CD4-positive, alpha-beta T cell treated with Interferon alpha-2 for 1 hour (primary cell): ENCODE measurements around the gene THSD1.
"Not testable (repeated sequence)": the region's sequence is repeated elsewhere in the genome, so short reads cannot be mapped to it uniquely, and the experiment has no call there.

ENCODE experiments used
- DNase-seq, 2 donors: peaks; one replicate each; pipeline ENCODE4 v3.0.0-alpha.2; 2020 to 2022

The THSD1 gene

DNA sequence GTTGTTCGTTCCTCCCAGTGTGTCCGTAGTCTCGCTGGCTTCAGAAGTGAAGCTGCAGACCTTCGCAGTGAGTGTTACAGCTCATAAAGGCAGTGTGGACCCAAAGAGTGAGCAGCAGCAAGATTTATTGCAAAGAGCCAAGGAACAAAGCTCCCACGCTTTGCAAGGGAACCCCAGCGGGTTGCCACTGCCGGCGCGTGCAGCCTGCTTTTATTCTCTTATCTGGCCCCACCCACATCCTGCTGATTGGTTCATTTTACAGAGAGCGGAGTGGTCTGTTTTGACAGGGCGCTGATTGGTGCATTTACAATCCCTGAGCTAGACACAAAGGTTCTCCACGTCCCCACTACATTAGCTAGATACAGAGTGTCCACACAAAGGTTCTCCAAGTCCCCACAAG is 1.5 kb upstream of the THSD1 start:
- not testable (repeated sequence) for DNase-seq

DNA sequence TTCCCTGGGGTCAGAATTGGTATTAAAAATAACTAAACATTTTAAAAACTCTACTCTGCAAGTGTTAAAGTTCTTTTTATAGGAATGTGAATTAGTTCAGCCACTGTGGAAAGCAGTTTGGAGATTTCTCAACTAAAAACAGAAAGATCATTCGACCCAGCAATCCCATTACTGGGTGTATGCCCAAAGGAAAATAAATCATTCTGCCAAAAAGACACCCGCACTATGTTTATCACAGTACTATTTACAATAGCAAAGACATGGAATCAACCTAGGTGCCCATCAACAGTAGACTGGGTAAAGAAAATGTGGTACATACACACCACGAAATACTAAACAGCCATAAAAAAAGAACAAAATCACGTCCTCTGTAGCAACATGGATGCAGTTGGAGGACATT is 657 bp upstream of the THSD1 start:
- DNase-seq: no peak

DNA sequence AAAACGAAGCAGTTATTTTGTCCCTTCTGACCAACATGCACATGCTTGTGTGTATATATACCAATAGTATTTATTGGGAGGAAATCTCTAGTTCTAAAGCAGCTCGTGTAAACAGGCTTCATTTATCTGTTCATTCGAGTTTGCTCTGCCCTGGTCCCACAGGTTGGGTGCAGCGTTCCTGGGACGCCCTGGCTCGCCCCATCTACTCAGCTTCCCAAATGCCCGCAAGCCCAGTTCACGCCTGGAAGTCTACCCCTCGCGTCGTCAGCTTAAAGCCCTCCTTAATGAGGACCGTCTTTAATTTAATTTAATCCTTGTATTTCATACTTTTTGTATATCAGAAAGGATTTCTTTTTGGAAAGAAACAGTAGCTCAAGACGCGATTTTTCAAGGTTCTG is 604 bp downstream of the THSD1 start:
- peak in 1 of 2 donors; percentile 2 for DNase-seq

DNA sequence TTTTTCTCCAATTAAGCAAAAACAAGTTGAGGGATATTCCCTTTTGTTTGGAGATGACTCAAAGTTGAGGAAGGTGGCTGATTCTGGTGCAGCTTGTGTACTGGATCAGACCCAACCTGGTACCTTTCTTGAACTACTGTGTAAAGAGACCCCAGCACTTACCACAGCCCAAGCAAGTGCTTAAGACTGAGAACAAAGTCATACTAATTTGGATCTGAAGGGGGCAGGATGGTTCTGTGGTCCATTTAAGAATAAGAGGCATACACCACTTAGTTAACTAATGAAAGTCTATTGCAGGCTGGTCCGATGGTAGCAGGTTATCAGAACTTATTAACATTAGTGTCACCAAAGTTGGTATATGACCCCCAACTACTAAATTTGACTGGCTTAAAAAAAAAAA is 6.3 kb downstream of the THSD1 start:
- peak in 1 of 2 donors; percentile 12 for DNase-seq

DNA sequence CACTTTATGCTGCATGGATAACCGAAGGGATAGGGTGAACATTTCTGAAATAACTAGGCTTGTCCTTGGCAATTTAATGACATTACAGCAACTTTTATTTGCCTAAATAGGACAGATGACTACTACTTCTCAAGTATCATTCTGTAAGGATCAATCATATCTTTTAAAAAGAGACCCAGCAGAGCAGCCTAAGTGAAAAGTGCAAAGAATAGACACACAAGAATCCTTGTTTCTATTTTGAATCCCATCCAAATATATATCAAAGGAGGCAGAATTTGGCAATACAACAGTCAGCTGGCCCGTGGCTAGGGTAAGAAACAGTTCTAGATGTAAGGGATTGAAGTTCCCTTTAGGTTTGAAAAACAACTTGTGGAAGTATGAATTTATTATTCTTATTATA is 6.9 kb downstream of the THSD1 start:
- no peak for DNase-seq

DNA sequence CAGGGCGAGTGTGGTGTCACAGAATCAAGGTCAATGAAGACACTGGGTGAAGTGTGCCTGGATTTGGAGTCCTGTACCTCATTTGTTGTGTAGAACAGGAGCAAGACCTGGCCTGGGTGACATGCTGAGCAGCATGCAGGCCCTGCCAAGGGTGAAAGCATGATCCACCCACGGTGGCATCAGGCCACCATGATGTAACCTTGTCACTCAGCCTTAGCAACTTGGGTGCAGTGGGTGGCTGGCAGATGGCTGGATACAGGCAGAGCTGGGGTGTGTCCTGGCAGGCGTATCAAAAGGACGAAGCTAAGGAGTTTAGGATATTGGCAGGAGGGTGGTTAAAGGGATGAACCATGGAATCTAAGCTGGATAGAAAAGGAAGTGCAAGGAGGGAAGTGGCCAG is 10.3 kb downstream of the THSD1 start:
- no peak for DNase-seq

DNA sequence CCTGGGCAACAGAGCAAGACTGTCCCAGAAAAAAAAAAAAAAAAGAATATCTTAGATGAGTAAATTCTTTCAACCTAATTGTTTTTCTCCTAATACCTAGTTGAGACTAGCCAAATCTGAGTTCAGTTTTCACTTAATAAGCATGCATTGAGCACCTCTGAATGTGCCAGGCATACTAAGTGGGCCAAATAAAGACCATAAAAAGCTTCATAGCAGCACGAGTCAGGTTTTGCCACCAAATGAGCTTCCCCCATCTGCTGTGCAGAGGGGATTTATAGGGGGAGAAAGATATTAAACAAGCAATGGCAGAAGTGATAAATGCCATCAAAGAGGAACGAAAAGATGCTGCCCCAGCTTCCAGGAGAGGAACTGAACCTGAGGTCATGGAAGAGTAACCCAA is 11.4 kb downstream of the THSD1 start:
- no peak for DNase-seq

DNA sequence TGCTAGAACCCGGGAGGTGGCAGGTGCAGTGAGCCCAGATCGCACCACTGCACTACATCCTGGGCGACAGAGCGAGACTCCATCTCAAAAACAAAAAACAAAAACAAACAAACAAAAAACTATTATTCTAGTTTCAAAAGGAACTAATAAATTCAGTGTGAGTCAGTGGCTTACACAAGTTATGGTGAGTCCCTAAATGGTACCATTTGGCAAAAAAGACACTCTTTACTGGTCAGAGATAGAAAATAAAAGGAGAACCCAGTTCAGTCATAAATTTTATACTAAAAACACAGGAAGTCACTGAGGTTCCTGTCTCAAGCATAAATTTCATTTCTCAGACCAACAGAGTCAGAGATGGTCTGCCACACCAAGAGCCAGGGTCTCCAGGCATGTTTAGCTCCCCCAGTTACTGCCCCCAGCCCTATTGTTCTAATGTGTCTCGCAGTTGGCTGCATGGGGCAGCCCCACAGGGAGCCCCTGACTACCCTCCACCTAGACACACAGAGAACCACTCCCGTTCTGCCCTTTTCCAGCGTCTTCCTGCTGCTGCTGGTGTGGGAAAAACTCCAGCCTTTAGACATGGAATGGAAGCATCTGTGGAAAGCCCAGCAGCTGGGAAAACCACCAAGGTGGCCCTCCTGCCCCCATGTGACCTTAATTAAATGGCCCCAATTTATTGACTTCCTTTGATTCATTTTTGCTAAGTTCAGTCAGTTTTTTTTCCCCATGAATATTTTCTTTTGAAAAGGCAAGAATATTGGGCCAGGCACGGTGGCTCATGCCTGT is 12.2 kb downstream of the THSD1 start:
- no peak for DNase-seq

DNA sequence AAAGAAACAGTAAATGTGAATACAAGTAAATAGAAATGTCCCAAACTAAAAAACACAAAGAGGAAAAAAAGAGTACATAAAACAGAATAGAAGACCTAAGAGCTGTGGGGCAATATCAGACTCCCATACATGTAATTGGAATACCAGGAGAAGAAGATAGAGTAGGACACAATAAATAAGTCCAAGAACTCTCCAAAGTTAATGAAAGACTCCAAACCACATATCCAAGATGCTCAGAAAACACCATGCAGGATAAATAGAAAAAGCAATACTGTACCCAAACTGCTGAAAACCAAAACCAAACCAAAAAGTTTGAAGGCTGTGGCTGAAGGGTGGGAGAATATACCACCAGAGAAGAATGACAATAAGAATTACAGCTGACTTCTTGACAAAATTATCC is 18.3 kb downstream of the THSD1 start:
- DNase-seq: no peak

DNA sequence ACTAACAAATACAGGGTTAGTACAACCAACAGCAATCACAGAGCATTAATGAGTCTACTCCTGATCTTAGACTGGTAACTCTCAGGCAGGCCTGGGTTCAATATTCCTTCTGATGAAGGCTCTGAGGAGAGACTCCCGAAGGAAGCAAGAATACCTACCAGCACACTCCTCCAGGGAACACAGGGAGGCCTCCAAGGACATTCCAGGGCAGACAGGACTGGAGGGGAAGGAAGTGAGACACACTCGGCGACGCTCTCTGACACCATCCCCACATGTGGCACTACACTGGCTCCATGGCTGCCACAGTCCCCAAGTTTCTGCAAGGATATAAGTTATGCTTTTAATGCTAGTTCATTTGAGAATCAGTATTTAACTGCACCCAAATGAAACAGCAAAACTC is 20.1 kb downstream of the THSD1 start:
- DNase-seq: no peak

DNA sequence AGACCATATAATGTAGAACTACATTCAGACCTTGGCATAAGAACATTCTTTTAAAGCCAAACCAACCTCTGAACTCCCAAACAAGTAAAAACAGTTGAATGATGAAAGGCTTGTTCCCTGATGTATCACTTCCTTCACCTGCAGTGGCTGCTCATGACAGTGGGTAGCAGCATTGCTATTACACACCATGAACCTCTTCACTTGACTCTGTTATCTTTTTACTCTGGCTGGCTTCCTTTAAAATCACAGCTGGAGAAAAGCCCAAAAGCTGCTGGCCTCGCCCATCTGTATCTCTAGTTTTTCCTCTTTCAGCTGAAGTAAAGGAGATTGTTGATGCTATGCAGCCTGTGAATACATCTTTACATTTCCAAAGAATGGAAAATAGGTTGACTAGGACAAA is 22.6 kb downstream of the THSD1 start:
- DNase-seq: no peak

DNA sequence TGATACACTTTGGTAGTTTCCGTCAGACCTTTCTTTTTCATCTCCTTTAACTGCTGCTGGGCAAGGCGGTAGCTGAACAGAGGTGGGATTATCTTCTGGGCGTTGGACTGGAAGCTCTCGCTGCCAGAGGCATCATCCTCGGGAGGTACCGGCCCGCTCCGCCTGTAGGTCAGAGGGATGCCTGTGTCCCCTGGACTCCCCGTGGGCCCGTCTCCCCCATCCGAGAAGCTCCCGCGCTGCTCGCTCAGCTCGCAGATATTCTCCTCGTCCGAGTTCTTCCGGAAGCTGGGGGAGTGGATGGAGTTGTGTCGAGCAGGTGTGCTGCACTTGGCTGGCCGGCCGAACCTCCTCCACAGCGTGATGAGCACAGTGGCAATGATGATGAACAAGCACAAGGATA is 27.7 kb downstream of the THSD1 start:
- DNase-seq: no peak

DNA sequence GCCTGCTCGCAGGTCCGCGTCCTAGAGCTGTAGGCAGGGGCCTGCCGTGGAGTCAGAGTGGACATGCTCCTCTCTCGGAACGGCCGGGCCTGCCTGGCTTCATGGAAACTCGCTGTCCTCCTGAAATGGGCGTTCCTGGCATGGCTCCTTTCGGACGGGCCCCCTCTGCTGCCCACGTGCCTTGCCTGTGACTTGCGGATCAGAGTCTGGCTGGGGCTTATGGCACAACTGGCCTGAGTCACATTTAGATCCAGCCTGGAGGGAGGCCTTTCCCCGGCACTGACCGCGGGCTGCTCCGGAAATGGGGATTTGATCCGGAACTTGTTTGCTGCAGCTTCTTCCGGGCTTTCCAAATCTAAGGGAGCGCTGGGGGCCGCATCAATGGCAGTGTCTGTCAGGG is 28.1 kb downstream of the THSD1 start:
- no peak for DNase-seq

DNA sequence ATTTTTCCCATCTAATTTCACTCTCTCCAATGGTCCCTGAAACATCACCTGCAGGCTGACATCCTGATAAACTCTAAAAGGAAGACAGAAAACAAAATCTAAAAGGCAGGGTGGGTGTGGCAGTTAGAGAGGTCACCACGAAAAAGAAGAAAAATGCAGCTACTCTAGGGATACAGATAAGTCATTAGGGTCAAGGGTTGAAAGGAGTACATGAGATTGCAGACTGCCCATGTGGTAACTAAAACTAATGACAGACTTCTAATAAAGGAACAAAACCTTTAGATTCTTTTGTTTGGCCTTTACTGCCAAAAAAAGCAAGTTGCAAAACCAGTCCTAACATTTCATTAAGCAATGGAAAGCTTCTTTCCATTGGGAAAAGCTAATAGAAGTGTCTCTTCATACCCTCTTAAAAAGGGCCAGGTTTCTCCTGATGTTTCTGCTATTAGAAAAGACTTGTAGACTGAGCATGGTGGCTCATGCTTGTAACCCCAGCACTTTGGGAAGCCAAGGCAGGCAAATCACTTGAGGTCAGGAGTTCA is 31.0 kb downstream of the THSD1 start:
- DNase-seq: no peak

DNA sequence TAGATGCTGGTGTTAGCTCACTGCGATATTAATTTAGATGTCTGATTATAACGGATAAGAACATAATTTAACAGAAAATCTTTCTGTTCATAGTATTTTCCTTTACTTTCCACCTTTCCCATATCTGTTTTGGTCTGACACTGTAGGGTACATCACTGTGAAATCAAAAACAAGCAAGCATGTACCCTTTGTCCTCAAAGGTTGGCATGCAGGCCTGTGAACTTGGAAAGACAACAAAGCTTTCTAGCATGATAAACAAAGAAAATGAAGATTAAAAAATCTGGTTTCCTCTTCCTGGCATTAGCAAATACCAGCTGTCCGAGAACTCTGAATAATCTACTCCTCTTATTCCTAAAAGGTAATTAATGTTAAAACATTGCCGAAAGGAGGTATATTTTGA is 31.6 kb downstream of the THSD1 start:
- DNase-seq: no peak

DNA sequence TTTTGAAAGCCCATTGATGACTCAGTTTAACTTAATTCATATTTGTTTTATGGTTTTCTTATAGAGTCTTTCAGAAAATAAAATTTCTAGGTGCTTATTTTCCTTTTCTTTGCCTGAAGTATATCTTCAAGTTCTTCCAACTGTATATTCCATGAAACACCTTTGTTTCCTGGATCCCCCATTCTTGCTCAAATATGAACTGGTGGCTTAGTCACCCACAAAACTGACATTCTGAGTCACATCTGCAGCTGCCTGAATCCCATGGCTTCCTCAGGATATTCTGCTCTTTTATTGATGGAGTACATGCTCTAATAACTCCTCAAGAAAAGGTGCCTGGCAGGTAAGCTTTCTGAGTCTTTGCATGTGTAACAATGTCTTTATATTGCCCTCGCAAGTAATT is 32.7 kb downstream of the THSD1 start:
- not testable (repeated sequence) for DNase-seq

DNA sequence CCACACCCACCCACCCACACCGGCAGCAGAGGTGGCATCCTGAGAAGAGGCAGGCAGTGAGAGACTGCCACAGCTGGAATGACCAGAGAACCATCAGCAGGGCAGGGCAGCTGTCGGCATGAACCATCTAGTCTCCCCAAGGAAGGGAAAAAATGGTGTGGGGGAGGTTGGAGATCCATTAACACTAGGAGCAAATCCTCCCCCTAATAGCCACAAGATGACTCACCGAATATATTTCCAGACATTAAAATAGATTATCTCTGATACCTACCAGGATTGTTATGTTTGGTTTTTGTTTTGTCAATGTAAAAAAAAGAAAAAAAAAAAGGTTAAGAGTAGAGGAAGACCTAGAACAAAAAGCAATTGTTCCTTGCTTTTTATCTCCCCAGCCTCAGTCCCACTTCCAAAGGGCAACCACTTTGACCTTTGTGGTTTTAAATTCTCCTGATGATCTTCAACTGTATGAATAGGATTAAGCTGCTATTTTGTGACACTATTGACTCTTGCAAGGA is 34.2 kb downstream of the THSD1 start:
- DNase-seq: no peak

DNA sequence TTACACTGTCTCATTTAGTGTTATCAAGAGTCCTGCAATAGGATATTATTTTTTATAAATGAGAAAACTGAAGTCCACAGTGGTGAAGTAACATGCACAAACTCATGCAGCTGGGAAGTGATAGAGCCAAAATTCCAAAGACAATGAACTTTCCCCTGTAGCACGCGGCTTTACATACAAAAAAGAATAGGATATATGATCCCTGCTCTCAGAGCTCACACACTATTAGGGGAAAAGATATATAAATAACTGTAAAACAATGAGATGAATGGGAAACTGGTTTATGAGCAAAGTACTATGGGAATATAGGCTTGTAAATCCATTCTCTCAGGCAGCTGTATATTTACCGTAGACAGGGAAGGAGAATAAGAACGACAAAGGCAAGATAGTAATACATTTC is 39.7 kb downstream of the THSD1 start:
- DNase-seq: no peak

DNA sequence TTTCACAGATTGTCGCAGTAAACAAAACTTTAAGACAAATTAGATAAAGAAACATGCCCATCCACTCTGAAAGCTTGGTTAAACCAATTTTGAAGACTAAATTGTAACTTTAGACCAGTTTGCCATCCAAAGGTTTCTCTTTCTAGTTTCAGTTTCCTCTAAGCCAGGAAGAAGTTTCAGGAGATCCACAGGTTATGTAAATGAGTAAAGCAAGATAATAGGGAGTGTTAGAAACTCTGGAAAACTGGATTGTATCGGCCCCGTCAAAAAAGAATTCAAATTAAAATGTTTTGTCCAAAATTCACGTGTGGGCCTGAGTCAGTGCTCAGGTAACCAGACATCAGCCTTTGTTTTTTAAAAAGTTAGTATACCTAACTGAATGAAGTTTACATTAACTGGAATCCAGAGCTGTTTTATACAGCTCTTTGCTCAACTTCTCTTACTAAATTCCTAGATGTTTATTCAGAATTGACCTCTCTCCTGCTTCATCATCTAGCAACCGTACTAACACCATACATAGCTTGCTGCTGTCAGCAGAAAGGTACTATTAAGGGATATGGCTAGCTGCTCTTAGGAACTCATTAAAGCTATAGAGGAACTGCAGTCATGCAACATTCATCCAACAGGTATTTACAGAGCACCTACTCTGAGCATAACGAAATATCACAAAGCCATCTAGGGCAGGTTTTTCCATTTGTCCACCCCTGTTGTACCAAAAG is 43.6 kb downstream of the THSD1 start:
- not testable (repeated sequence) for DNase-seq

DNA sequence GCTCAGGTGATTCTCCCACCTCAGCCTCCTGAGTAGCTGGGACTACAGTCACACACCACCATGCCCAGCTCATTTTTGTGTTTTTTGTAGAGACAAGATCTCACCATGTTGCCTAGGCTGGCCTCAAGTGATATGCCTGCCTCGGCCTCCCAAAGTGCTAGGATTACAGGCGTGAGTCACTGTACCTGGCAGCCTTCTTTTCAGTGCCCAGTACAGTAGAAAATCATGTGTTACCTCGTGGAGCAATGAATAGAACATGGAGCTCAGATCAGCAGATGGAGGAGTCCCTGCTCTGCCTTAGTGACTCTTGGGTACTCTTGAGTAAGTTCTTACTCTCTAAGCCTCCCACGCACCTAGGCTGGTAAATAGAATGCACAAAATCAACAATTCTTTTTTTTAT is 44.7 kb downstream of the THSD1 start:
- DNase-seq: no peak

DNA sequence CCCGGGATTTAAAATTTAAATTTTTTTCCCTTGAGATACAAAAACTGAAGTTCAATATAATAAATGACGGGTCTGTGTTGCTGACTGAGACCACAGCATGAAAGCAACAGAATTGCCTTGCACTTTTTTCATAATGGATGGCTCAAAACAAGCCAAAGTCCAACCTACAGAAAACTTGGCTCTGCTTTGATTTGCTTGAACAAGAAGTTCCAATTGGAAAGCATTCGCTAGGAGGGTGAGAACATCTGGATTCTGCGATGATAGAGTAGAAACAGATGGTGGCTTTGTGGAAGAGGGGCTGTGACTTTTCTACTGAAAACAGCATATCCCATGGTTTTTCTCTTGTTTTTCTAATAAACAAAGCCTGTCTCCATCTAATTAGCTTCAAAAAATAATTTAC is 46.4 kb downstream of the THSD1 start:
- DNase-seq: no peak

DNA sequence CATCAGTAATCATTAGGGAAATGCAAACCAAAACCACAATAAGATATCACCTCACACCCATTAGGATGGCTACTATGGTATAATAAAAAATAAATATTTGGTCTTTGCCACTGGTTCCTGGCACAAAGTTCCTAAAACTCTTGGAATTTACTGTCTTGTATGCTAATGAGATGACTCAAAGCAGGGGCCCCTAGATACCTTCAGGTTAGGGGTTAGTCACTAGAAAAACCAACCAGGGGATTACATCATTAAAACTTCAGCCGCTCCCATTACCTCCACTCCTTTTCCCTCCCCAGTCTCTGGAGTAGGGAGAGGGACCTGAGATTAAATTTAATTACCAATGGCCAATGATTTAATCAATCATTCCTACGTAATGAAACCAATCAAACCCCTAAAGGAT is 49.6 kb downstream of the THSD1 start:
- DNase-seq: no peak

DNA sequence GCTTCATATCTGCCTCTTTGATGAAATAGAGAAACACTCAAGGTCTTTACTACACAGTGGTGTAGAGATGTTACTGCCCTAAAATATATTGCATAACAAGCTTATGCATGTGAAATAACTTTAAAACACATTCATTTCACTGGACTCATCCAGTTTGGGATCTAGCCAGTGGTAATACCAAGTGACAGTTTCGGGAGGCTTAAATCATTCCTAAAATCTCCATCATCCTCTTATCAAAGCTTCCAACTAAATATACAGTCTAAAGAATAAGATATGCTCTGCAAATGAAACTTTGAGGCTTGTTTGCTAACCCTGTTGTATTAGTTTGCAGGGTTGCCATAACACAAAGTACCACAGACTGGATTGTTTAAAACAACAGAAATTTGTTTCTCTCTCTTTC is 52.8 kb downstream of the THSD1 start:
- DNase-seq: no peak
